Liver (tissue), 9 donors: ENCODE measurements around the gene ADCY2. TPM values are rescaled to one million over a fixed set of nuclear protein-coding genes. Genes with fewer than 3 reads are reported as not detected.

ENCODE experiments used
- DNase-seq: peaks from one replicate; pipeline ENCODE4 v3.0.0-alpha.2; 2017; ENCODE audit warnings: low spot score
- H3K27ac ChIP-seq, 2 donors: one replicate each; pipeline ENCODE4 v1.7.0; 2013; ENCODE audit warnings: inconsistent platforms in 2 of 2, low read length in 2 of 2, control low read depth in 1 of 2, low read depth in 1 of 2, mild to moderate bottlenecking in 1 of 2
- H3K27me3 ChIP-seq, 4 donors: one replicate each; pipeline versions ENCODE4 v1.6.1 to v1.7.0; 2013; ENCODE audit warnings: low read length in 3 of 4, inconsistent platforms in 1 of 4, mild to moderate bottlenecking in 1 of 4, moderate library complexity in 1 of 4; ENCODE audit not compliant: control insufficient read depth in 4 of 4, insufficient read depth in 4 of 4
- H3K36me3 ChIP-seq, 4 donors: one replicate each; pipeline versions ENCODE4 v1.6.1 to v1.7.0; 2013; ENCODE audit warnings: low read length in 3 of 4, mild to moderate bottlenecking in 3 of 4, low read depth in 1 of 4, moderate library complexity in 1 of 4; ENCODE audit not compliant: control insufficient read depth in 4 of 4, insufficient read depth in 3 of 4
- H3K4me1 ChIP-seq, 4 donors: one replicate each; pipeline versions ENCODE4 v1.6.1 to v1.7.0; 2013; ENCODE audit warnings: low read length in 3 of 4, mild to moderate bottlenecking in 3 of 4, moderate library complexity in 1 of 4; ENCODE audit not compliant: control insufficient read depth in 4 of 4, insufficient read depth in 4 of 4
- H3K4me3 ChIP-seq, 3 donors: one replicate each; pipeline versions ENCODE4 v1.6.1 to v1.7.0; 2013; ENCODE audit warnings: low read length in 3 of 3, control low read depth in 1 of 3, low read depth in 1 of 3, mild to moderate bottlenecking in 1 of 3
- H3K9ac ChIP-seq, 2 donors: one replicate each; pipeline ENCODE4 v1.7.0; 2013; ENCODE audit warnings: low read length in 2 of 2, mild to moderate bottlenecking in 2 of 2, moderate library complexity in 2 of 2, control low read depth in 1 of 2, low read depth in 1 of 2
- H3K9me3 ChIP-seq, 4 donors: one replicate each; pipeline versions ENCODE4 v1.6.1 to v1.7.0; 2013; ENCODE audit warnings: low read length in 3 of 4; ENCODE audit not compliant: control insufficient read depth in 4 of 4
- EGR1 ChIP-seq, 2 donors: IDR thresholded peaks; 2 replicates each; pipeline ENCODE4 v1.6.1; 2016 to 2018; ENCODE audit warnings: antibody characterized with exemption in 2 of 2, low read depth in 2 of 2
- FOXA1 ChIP-seq: IDR thresholded peaks from 2 replicates; pipeline ENCODE4 v1.6.1; 2016; ENCODE audit warnings: antibody characterized with exemption
- FOXA2 ChIP-seq: IDR thresholded peaks from 2 replicates; pipeline ENCODE4 v1.6.1; 2016; ENCODE audit warnings: antibody characterized with exemption
- GABPA ChIP-seq, 2 donors: IDR thresholded peaks in 1 of 2; conservative IDR thresholded peaks in 1 of 2; 2 replicates each; pipeline ENCODE4 v1.6.1; 2016; ENCODE audit warnings: antibody characterized with exemption in 2 of 2, mild to moderate bottlenecking in 1 of 2, moderate library complexity in 1 of 2
- JUND ChIP-seq, 2 donors: IDR thresholded peaks; 2 replicates each; pipeline ENCODE4 v1.6.1; 2016; ENCODE audit warnings: antibody characterized with exemption in 2 of 2
- NR2F2 ChIP-seq: IDR thresholded peaks from 2 replicates; pipeline ENCODE4 v1.6.1; 2016; ENCODE audit warnings: antibody characterized with exemption
- RAD21 ChIP-seq, 2 donors: IDR thresholded peaks; 2 replicates each; pipeline ENCODE4 v1.6.1; 2016; ENCODE audit warnings: antibody characterized with exemption in 2 of 2, mild to moderate bottlenecking in 2 of 2
- RXRA ChIP-seq, 2 donors: IDR thresholded peaks; 2 replicates each; pipeline ENCODE4 v1.6.1; 2017 to 2018; ENCODE audit warnings: antibody characterized with exemption in 2 of 2, mild to moderate bottlenecking in 1 of 2
- SP1 ChIP-seq: IDR thresholded peaks from 2 replicates; pipeline ENCODE4 v1.6.1; 2018; ENCODE audit warnings: antibody characterized with exemption, mild to moderate bottlenecking
- TAF1 ChIP-seq: conservative IDR thresholded peaks from 2 replicates; pipeline ENCODE4 v1.6.1; 2016; ENCODE audit warnings: antibody characterized with exemption, mild to moderate bottlenecking
- YY1 ChIP-seq: IDR thresholded peaks from 2 replicates; pipeline ENCODE4 v1.6.1; 2016; ENCODE audit warnings: antibody characterized with exemption, mild to moderate bottlenecking
- WGBS: extraction: QIAGEN DNeasy Blood & Tissue Kit; methylation state at CpG from one replicate; pipeline ENCODE4 v1.1.7; 2013; 5-methylcytosine and 5-hydroxymethylcytosine counted together
- polyA plus RNA-seq, 2 donors: library from polyadenylated mRNA; stranded (reverse) in 1 of 2; unstranded in 1 of 2; fragments of 200-250 nt in 1 of 2; fragments of >200 nt in 1 of 2; fragmentation: Nextera tagmentation in 1 of 2; extraction: Ambion mirVana in 1 of 2; gene quantifications; one replicate each; pipeline versions ENCODE4 v1.2.1 to v1.2.3, GENCODE V29; 2013 to 2015
- total RNA-seq, 2 donors: library from RNA; depleted of rRNA; stranded (reverse); fragments of >200 nt; gene quantifications; one replicate each; pipeline ENCODE4 v1.2.3, GENCODE V29; 2014
- TF ChIP-seq, protein P1 (sequence below): IDR thresholded peaks from 2 replicates; pipeline ENCODE4 v1.6.1; 2016; ENCODE audit warnings: antibody characterized with exemption
- TF ChIP-seq, protein P2 (sequence below): IDR thresholded peaks from 2 replicates; pipeline ENCODE4 v1.6.1; 2016; ENCODE audit warnings: antibody characterized with exemption
- TF ChIP-seq, protein P3 (sequence below): fragments of 150-350 bp; IDR thresholded peaks from 2 replicates; pipeline ENCODE4 v1.5.1; 2017; ENCODE audit warnings: improper control_type of control experiment, low read depth, low read length; ENCODE audit not compliant: missing input control
- TF ChIP-seq, protein P4 (sequence below): IDR thresholded peaks from 2 replicates; pipeline ENCODE4 v1.6.1; 2016; ENCODE audit warnings: antibody characterized with exemption, mild to moderate bottlenecking
- TF ChIP-seq, protein P5 (sequence below): IDR thresholded peaks from 2 replicates; pipeline ENCODE4 v1.6.1; 2016; ENCODE audit warnings: antibody characterized with exemption
- donor health status: healthy.
- donor health status: healthy.
- donor health status: healthy.
- donor health status: healthy.
- donor health status: healthy.

Gene ADCY2
- total and polyA plus RNA-seq, 4 donors: not detected

DNA sequence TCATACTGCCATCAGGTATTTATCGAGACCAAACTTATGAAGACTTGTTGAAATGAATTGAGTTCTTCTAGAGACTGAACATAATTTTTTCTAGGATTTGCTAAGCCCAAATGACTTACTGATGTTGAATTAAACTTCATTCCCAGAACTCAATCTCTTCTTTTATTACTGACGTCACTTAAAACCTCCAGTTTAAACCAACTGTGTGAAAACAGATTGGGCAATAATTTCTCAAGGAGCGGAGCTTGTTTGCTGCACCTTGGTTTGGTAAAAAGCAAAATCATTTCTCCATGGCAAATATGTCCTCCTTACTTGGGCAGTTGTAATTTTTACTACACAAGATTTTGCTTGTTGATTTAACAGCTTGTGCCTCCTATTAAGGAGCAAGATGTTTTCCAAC lies 417.6 kb downstream of the ADCY2 start:
- TF ChIP-seq, protein P1, sequence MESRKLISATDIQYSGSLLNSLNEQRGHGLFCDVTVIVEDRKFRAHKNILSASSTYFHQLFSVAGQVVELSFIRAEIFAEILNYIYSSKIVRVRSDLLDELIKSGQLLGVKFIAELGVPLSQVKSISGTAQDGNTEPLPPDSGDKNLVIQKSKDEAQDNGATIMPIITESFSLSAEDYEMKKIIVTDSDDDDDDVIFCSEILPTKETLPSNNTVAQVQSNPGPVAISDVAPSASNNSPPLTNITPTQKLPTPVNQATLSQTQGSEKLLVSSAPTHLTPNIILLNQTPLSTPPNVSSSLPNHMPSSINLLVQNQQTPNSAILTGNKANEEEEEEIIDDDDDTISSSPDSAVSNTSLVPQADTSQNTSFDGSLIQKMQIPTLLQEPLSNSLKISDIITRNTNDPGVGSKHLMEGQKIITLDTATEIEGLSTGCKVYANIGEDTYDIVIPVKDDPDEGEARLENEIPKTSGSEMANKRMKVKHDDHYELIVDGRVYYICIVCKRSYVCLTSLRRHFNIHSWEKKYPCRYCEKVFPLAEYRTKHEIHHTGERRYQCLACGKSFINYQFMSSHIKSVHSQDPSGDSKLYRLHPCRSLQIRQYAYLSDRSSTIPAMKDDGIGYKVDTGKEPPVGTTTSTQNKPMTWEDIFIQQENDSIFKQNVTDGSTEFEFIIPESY: no peak
- no peak for TF ChIP-seq RAD21 (IDR thresholded peaks at IDR 0.05)
- no peak for TF ChIP-seq EGR1 (IDR thresholded peaks at IDR 0.05; ENCODE audit: low read depth in 2 of 2)
- TF ChIP-seq, protein P2, sequence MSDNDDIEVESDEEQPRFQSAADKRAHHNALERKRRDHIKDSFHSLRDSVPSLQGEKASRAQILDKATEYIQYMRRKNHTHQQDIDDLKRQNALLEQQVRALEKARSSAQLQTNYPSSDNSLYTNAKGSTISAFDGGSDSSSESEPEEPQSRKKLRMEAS: no peak
- TF ChIP-seq, protein P3, sequence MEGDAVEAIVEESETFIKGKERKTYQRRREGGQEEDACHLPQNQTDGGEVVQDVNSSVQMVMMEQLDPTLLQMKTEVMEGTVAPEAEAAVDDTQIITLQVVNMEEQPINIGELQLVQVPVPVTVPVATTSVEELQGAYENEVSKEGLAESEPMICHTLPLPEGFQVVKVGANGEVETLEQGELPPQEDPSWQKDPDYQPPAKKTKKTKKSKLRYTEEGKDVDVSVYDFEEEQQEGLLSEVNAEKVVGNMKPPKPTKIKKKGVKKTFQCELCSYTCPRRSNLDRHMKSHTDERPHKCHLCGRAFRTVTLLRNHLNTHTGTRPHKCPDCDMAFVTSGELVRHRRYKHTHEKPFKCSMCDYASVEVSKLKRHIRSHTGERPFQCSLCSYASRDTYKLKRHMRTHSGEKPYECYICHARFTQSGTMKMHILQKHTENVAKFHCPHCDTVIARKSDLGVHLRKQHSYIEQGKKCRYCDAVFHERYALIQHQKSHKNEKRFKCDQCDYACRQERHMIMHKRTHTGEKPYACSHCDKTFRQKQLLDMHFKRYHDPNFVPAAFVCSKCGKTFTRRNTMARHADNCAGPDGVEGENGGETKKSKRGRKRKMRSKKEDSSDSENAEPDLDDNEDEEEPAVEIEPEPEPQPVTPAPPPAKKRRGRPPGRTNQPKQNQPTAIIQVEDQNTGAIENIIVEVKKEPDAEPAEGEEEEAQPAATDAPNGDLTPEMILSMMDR: no peak
- no peak for TF ChIP-seq SP1
- TF ChIP-seq RXRA (IDR thresholded peaks at IDR 0.05): no peak
- no peak for TF ChIP-seq JUND (IDR thresholded peaks at IDR 0.05)
- Histone ChIP-seq H3K4me1 (no peaks in the 10 kb centered on the region), H3K27me3 (peaks cover 0 to 4% (median 0%) of the 10 kb centered on the region in 4 donors), H3K4me3 (no peak overlapping the region), H3K27ac (no peak overlapping the region), H3K9ac (no peak overlapping the region), H3K9me3 (no peaks in the 10 kb centered on the region), H3K36me3 (no peaks in the 10 kb centered on the region)
- no peak for DNase-seq
- 75% methylated on average over 3 of the region's 3 CpGs for WGBS

DNA sequence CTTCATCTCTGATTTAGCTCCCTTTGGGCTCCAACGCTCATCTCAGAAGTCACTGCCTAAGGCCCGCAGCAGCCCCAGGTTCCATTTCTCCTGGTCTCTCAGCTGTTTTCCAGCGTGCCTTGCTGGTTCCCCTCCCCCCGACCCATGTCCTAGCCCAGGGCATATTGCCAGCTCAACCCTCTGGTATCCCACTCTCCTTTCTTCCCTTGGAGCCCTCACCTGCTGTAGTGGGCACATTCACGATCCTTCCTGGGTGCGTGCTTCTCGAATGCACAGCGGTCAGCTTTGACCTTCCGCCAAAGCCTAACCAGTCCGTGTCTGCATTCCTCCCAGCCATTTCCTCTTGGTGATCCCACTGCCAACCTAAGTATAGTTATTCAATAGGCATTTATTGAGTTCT lies 418.9 kb downstream of the ADCY2 start:
- Histone ChIP-seq H3K4me1 (no peaks in the 10 kb centered on the region), H3K36me3 (no peaks in the 10 kb centered on the region), H3K27me3 (peaks cover 0 to 4% (median 0%) of the 10 kb centered on the region in 4 donors), H3K4me3 (no peak overlapping the region), H3K9me3 (no peaks in the 10 kb centered on the region), H3K27ac (no peak overlapping the region), H3K9ac (no peak overlapping the region)
- TF ChIP-seq JUND (IDR thresholded peaks at IDR 0.05) (no peak), NR2F2 (no peak), TAF1 (no peak), FOXA2 (no peak), SP1 (no peak), YY1 (no peak), RAD21 (IDR thresholded peaks at IDR 0.05) (no peak), FOXA1 (no peak), GABPA (IDR thresholded peaks at IDR 0.05 in 1 of 2, conservative IDR thresholded peaks at IDR 0.05 in 1 of 2) (no peak)
- TF ChIP-seq, protein P2: no peak
- TF ChIP-seq, protein P3: no peak
- TF ChIP-seq, protein P4, sequence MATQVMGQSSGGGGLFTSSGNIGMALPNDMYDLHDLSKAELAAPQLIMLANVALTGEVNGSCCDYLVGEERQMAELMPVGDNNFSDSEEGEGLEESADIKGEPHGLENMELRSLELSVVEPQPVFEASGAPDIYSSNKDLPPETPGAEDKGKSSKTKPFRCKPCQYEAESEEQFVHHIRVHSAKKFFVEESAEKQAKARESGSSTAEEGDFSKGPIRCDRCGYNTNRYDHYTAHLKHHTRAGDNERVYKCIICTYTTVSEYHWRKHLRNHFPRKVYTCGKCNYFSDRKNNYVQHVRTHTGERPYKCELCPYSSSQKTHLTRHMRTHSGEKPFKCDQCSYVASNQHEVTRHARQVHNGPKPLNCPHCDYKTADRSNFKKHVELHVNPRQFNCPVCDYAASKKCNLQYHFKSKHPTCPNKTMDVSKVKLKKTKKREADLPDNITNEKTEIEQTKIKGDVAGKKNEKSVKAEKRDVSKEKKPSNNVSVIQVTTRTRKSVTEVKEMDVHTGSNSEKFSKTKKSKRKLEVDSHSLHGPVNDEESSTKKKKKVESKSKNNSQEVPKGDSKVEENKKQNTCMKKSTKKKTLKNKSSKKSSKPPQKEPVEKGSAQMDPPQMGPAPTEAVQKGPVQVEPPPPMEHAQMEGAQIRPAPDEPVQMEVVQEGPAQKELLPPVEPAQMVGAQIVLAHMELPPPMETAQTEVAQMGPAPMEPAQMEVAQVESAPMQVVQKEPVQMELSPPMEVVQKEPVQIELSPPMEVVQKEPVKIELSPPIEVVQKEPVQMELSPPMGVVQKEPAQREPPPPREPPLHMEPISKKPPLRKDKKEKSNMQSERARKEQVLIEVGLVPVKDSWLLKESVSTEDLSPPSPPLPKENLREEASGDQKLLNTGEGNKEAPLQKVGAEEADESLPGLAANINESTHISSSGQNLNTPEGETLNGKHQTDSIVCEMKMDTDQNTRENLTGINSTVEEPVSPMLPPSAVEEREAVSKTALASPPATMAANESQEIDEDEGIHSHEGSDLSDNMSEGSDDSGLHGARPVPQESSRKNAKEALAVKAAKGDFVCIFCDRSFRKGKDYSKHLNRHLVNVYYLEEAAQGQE: no peak
- TF ChIP-seq, protein P1: no peak
- TF ChIP-seq, protein P5, sequence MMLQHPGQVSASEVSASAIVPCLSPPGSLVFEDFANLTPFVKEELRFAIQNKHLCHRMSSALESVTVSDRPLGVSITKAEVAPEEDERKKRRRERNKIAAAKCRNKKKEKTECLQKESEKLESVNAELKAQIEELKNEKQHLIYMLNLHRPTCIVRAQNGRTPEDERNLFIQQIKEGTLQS: no peak
- WGBS: 90% methylated on average over 10 of the region's 10 CpGs
- no peak for DNase-seq
